ENCODE measurements around the gene FAM13B. TPM values are rescaled to one million over a fixed set of nuclear protein-coding genes. Genes with fewer than 3 reads are reported as not detected.
"Not testable (repeated sequence)": the region's sequence is repeated elsewhere in the genome, so short reads cannot be mapped to it uniquely, and the experiment has no call there.

FAM13B gene
- total and polyA plus RNA-seq, 10 of the 15 experiments (the other 5 are each of a cell fraction or from before 2014, with no cell fraction given) = 3.6 to 30.0 (median 20.3) TPM

DNA sequence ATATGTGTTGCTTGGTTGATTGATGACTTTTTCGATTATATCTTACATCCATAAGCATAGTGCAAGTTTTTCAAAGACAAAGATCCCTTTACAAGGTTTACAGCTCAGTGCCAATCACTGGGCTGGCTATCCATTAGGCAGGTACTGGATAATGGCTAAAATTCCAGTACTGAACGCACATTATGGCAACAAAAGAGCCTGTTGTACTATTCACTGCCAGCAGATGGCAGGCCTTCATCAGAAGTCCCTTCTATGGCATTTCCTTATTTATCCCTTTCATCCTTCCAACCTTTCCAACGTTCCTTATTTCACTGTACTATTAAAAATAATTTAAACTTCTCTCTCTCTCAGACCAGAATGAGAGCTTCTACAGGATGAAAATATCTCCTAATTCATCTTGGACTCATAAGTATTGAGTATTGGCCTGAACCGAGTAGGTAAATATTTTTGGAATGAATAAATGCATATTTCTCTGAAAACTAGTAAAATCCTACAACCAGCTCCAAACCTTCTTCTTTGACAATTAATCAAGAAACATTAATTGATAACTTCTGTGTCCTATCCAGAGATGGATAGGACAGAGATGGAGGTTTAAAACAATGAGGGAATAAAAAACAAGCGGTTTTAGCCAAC is 44.3 kb upstream of the FAM13B start (continued):
- TF ChIP-seq, protein P1, sequence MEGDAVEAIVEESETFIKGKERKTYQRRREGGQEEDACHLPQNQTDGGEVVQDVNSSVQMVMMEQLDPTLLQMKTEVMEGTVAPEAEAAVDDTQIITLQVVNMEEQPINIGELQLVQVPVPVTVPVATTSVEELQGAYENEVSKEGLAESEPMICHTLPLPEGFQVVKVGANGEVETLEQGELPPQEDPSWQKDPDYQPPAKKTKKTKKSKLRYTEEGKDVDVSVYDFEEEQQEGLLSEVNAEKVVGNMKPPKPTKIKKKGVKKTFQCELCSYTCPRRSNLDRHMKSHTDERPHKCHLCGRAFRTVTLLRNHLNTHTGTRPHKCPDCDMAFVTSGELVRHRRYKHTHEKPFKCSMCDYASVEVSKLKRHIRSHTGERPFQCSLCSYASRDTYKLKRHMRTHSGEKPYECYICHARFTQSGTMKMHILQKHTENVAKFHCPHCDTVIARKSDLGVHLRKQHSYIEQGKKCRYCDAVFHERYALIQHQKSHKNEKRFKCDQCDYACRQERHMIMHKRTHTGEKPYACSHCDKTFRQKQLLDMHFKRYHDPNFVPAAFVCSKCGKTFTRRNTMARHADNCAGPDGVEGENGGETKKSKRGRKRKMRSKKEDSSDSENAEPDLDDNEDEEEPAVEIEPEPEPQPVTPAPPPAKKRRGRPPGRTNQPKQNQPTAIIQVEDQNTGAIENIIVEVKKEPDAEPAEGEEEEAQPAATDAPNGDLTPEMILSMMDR (IDR thresholded peaks at IDR 0.05 in 2 of 3, conservative IDR thresholded peaks at IDR 0.05 in 1 of 3; ENCODE audit: control insufficient read depth in 2 of 3, extremely low read depth in 1 of 3, insufficient read depth in 1 of 3, low read depth in 3 of 3, low read length in 3 of 3) = peak; percentile 75 to 92 (median 79)
- TF ChIP-seq HCFC1 (IDR thresholded peaks at IDR 0.05; ENCODE audit: low read length) = no peak
- no peak for TF ChIP-seq POLR2AphosphoS5 (IDR thresholded peaks at IDR 0.05; ENCODE audit: low read length)
- peak; percentile 32; the same call in 1 of the 2 replicates for TF ChIP-seq YY1 (IDR thresholded peaks at IDR 0.05; ENCODE audit: low read depth, low read length)
- TF ChIP-seq, protein P2, sequence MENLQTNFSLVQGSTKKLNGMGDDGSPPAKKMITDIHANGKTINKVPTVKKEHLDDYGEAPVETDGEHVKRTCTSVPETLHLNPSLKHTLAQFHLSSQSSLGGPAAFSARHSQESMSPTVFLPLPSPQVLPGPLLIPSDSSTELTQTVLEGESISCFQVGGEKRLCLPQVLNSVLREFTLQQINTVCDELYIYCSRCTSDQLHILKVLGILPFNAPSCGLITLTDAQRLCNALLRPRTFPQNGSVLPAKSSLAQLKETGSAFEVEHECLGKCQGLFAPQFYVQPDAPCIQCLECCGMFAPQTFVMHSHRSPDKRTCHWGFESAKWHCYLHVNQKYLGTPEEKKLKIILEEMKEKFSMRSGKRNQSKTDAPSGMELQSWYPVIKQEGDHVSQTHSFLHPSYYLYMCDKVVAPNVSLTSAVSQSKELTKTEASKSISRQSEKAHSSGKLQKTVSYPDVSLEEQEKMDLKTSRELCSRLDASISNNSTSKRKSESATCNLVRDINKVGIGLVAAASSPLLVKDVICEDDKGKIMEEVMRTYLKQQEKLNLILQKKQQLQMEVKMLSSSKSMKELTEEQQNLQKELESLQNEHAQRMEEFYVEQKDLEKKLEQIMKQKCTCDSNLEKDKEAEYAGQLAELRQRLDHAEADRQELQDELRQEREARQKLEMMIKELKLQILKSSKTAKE (IDR thresholded peaks at IDR 0.05; ENCODE audit: low read depth, poor library complexity, severe bottlenecking) = no peak
- peak; percentile 89 for TF ChIP-seq RAD21 (IDR thresholded peaks at IDR 0.05; ENCODE audit: insufficient read depth, low read depth, low read length)
- TF ChIP-seq JUNB (IDR thresholded peaks at IDR 0.05) = no peak
- no peak for TF ChIP-seq POLR2A (IDR thresholded peaks at IDR 0.05; ENCODE audit: low read depth, low read length)
- TF ChIP-seq SIX5 (IDR thresholded peaks at IDR 0.05; ENCODE audit: low read depth, low read length, severe bottlenecking) = no peak
- TF ChIP-seq, protein P3, sequence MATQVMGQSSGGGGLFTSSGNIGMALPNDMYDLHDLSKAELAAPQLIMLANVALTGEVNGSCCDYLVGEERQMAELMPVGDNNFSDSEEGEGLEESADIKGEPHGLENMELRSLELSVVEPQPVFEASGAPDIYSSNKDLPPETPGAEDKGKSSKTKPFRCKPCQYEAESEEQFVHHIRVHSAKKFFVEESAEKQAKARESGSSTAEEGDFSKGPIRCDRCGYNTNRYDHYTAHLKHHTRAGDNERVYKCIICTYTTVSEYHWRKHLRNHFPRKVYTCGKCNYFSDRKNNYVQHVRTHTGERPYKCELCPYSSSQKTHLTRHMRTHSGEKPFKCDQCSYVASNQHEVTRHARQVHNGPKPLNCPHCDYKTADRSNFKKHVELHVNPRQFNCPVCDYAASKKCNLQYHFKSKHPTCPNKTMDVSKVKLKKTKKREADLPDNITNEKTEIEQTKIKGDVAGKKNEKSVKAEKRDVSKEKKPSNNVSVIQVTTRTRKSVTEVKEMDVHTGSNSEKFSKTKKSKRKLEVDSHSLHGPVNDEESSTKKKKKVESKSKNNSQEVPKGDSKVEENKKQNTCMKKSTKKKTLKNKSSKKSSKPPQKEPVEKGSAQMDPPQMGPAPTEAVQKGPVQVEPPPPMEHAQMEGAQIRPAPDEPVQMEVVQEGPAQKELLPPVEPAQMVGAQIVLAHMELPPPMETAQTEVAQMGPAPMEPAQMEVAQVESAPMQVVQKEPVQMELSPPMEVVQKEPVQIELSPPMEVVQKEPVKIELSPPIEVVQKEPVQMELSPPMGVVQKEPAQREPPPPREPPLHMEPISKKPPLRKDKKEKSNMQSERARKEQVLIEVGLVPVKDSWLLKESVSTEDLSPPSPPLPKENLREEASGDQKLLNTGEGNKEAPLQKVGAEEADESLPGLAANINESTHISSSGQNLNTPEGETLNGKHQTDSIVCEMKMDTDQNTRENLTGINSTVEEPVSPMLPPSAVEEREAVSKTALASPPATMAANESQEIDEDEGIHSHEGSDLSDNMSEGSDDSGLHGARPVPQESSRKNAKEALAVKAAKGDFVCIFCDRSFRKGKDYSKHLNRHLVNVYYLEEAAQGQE (IDR thresholded peaks at IDR 0.05; ENCODE audit: low read depth, low read length) = no peak
- no peak for TF ChIP-seq NFYA (IDR thresholded peaks at IDR 0.05; ENCODE audit: borderline replicate concordance, low read depth, low read length)
- no peak for TF ChIP-seq HDGF (IDR thresholded peaks at IDR 0.05)

DNA sequence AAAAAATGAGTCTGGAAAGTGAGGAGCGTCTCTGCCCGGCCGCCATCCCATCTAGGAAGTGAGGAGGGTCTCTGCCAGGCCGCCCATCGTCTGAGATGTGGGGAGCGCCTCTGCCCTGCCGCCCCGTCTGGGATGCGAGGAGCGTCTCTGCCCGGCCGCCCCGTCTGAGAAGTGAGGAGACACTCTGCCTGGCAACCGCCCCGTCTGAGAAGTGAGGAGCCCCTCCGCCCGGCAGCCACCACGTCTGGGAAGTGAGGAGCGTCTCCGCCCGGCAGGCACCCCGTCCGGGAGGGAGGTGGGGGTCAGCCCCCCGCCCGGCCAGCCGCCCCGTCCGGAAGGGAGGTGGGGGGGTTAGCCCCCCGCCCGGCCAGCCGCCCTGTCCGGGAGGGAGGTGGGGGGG is 37.1 kb upstream of the FAM13B start:
- intact Hi-C loops (cut with micrococcal nuclease; ENCODE audit: unreplicated experiment); POLR2A ChIA-PET; H3K9ac ChIP-seq (ENCODE audit: control insufficient read depth, insufficient read depth, low read length); H3K4me2 ChIP-seq (ENCODE audit: control insufficient read depth, insufficient read depth); FAIRE-seq; H2AFZ ChIP-seq (ENCODE audit: control insufficient read depth, low read depth, low read length); in situ Hi-C loops (cut with MboI); H3K27ac ChIP-seq (ENCODE audit: control insufficient read depth, insufficient read depth); BruUV-seq (replicated peaks); H3K9me3 ChIP-seq (replicated peaks; ENCODE audit: control insufficient read depth, insufficient read depth, low read length); ATAC-seq; H3K36me3 ChIP-seq (ENCODE audit: control insufficient read depth in 2 of 2, insufficient read depth in 2 of 2, low read length in 1 of 2); H3K4me3 ChIP-seq; H3K27me3 ChIP-seq (replicated peaks in 1 of 2; ENCODE audit: control insufficient read depth in 2 of 2, insufficient read depth in 2 of 2, low read length in 1 of 2); H3K79me2 ChIP-seq (ENCODE audit: control insufficient read depth, insufficient read depth, low read length); H3K4me1 ChIP-seq (ENCODE audit: control insufficient read depth, insufficient read depth, low read length); DNase-seq (ENCODE audit: low read depth, low spot score); H4K20me1 ChIP-seq (ENCODE audit: control insufficient read depth, insufficient read depth): not testable (repeated sequence)
- ChIA-PET CTCF (interaction anchor here (1.0 to 10.9 kb wide), 16 partner anchors 8 to 440 kb away, joined by 3 to 398 read pairs (median 12); partner anchors contain the start of genes FAM13B and PKD2L2), RAD21 (ENCODE audit: unreplicated experiment) (interaction anchor here (0.8 to 2.8 kb wide), 3 partner anchors 32 to 291 kb away, joined by 4 to 60 read pairs (median 15); no protein-coding TSS in a partner anchor), SMC1A (ENCODE audit: uncharacterized antibody, unreplicated experiment) (interaction anchor here (0.7 to 9.8 kb wide), 10 partner anchors 26 to 440 kb away, joined by 3 to 207 read pairs (median 5); partner anchors contain the start of gene FAM13B)
- 83% methylated on average over 3 of the region's 32 CpGs for WGBS (ENCODE audit: insufficient coverage, insufficient replicate concordance, low lambda C conversion rate, missing lambda C conversion rate)

All from GM12878 (cell line).